Upper lobe of left lung (tissue), 4 donors: ENCODE measurements around the gene MVD.

Source experiments
- CTCF ChIP-seq, 6 experiments: fragments of 450-650 bp in 4 of 6; fragments of 200-600 bp in 2 of 6; sonication (generic) in 2 of 6; IDR thresholded peaks; one replicate each; pipeline ENCODE4 v1.5.1; 2016 to 2019; ENCODE audit warnings: antibody characterized with exemption in 6 of 6
- EP300 ChIP-seq, 4 donors: sonication (generic); formaldehyde crosslinking; IDR thresholded peaks; one replicate each; pipeline ENCODE4 v1.5.1; 2017; ENCODE audit warnings: antibody characterized with exemption in 4 of 4, control low read depth in 2 of 4
- POLR2A ChIP-seq, 4 donors: fragments of 450-650 bp; IDR thresholded peaks; one replicate each; pipeline ENCODE4 v1.5.1; 2016 to 2017; ENCODE audit warnings: antibody characterized with exemption in 4 of 4, mild to moderate bottlenecking in 2 of 4

GRCh38 chr16:88622866-88623265 is 40.0 kb downstream of the MVD start:
- no peak for TF ChIP-seq POLR2A (IDR thresholded peaks at IDR 0.05)
- TF ChIP-seq CTCF (IDR thresholded peaks at IDR 0.05): no peak
- TF ChIP-seq EP300 (IDR thresholded peaks at IDR 0.05): no peak
